NCI-H2227 (cell line): Measurements from ENCODE around the gene TBC1D5.
A peak's percentile ranks its signal among the peaks of the same experiment; 100 is the strongest.
"Not testable (repeated sequence)": the region's sequence is repeated elsewhere in the genome, so short reads cannot be mapped to it uniquely, and the experiment has no call there.

ENCODE experiments used
- DNase-seq: peaks from one replicate; lab custom pipeline; 2025; ENCODE audit not compliant: unreplicated experiment; lab: John Stamatoyannopoulos, UW

Gene TBC1D5

GRCh38 chr3:17749705-17750293 is 7.4 kb upstream of the TBC1D5 start:
- DNase-seq: no peak

GRCh38 chr3:17749281-17749680 is 6.8 kb upstream of the TBC1D5 start:
- no peak for DNase-seq

GRCh38 chr3:17747890-17748247 is 5.4 kb upstream of the TBC1D5 start:
- no peak for DNase-seq

- no peak for DNase-seq
Observed at GRCh38 chr3:17747174-17747889, 4.9 kb upstream of the TBC1D5 start.

GRCh38 chr3:17745894-17746293 is 3.5 kb upstream of the TBC1D5 start:
- no peak for DNase-seq

DNA sequence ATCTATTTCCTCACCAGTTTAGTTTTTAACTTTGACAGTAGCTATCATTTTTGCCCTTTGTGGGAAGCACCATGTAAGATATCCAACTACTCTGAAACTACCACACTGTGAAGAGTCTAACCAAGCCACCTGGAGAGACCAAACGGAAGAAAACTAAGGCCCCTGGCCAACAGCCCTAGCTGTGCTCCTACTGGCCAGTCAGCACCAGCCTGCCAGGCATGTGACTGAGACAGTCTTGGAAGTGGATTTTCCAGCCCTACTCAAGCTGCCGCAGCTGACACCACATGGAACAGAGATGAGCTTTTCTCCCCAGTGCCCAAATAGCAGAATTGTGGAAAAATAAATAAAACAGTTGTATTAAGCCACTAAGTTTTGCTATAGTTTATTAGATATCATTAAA is 2.9 kb upstream of the TBC1D5 start:
- DNase-seq: no peak

DNA sequence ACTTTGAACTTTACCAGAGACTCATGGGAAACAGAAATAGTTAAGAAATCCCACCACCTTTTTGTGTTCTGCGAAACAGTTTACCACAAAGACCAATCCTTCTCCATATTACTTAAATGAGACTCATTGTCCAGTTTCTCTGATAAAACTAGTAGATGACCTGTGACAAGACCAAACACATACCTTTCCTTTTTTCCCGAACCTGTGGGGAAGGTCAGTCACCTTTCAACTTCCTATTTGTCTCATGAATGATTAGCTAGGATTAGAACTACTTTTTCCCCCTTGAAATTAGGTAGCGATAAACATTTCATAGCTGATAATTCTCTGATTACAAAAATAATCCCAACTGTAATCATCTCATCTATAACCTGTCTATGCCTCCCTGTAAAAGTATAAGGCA is 2.3 kb upstream of the TBC1D5 start:
- no peak for DNase-seq

GRCh38 chr3:17743658-17743995 is 1.2 kb upstream of the TBC1D5 start:
- DNase-seq: no peak

- DNase-seq: no peak
Observed at GRCh38 chr3:17742880-17743657, 638 bp upstream of the TBC1D5 start.

DNA sequence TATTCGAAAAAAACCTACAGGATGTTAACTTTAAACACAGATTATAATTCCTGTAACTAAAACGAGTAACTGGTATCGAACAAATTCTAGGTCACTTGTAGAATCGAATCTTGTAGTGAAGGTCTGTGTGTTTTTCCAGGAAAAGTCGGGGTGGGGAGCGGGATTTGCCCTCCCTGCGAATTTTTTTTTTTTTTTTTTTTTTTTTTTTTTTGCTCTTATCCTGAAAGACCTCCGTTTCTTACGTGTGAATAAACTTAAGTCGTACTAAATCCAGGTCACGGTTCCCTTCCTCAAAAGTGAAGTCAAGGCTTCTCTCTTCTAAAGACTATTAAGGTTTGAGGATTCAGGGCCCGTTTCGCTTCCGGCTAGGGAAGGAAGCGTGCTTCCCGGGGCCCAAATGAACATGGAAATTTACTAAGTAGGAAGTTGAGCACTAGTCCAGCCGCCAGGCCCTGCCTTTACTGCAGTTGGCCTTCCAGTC is 770 bp downstream of the TBC1D5 start:
- no peak for DNase-seq

- DNase-seq: peak; percentile 8
Observed at GRCh38 chr3:17740721-17741141, 1.7 kb downstream of the TBC1D5 start.

DNA sequence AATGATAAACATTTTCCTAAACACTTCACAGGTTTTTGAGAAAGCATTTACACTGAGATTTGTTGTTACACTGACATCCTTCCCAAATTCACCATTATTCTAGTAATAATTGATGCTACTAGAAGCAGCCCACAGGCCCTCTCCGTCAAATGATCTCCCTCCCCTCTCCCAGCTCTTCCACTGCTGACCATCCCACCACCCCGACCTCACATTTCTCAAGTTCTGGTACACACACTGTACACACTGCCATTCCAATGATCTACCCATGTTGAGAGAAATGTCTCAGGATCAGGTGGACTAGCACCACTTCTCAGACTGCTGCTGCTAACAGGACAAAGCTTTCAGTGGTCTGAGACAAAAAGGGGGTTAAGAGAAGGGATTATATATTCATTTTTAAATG is 3.5 kb downstream of the TBC1D5 start:
- no peak for DNase-seq

DNA sequence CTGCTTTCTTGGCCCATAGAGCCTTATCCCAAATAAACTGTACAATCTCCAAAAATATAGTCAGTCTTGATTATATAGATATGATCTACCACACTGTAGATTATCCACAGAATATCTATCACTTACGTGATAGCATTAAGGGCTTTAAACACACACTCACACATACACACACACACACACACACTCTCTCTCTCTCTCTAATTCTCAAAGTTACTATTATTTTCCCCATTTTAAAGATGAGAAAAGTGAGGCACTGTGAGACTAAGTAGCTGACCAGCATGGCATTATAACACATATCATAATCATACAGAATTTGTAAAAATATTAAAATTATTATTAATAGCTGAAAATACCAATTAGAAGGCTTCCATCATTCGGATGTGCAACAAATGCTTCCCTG is 4.2 kb downstream of the TBC1D5 start:
- DNase-seq: no peak

- DNase-seq: no peak
Observed at GRCh38 chr3:17737591-17737990, 4.8 kb downstream of the TBC1D5 start.

GRCh38 chr3:17735362-17735761 is 7.1 kb downstream of the TBC1D5 start:
- not testable (repeated sequence) for DNase-seq

DNA sequence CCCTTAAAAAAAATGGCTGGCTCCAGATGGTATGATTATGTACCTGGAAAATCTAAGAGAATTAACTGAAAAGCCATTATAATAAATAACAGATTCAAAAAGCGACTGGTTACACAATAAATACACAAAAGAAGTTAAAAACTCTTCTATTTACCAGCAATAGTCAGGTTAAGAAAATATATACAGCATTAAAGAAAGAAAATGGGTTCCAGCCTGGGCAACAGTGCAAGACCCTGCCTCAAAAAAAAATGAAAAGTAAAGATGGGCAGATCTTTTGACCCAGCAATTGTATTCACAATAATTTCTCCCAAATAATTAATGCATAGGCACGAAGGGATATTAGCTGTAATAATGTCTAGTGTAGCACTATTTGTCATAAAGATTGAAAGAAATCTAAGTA is 8.7 kb downstream of the TBC1D5 start:
- no peak for DNase-seq

- no peak for DNase-seq
Observed at GRCh38 chr3:17733215-17733614, 9.2 kb downstream of the TBC1D5 start.

DNA sequence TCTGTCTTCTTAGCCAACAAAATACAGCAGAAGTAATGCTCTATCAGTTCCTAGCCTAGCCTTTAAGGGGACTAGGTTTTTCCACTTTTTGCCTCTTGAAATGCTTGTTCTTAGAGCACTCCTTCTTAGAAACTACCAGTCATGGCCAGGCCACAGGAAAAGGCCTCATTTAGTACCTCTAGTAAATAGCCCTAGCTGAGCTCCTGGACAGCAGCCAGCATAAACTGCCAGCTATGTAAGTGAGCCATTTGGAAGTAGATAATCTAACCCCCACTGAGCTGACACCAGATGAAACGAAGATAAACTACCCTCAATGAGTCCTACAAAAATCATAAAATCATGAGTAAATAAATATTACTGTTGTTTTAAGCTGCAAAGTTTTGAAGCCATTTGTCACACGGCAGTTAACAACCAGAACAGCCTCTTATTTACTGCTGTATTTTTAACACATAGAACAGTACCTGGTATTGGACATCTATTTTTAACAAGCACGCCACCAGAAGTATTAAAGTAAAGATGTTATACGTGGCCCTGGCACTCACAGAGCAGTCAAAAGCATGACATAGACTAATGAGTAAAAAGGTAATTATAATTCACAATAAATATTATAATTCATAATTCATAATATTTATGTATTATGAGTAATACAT is 12.0 kb downstream of the TBC1D5 start:
- DNase-seq: no peak

- DNase-seq: no peak
Observed at GRCh38 chr3:17726313-17726712, 16.1 kb downstream of the TBC1D5 start.

DNA sequence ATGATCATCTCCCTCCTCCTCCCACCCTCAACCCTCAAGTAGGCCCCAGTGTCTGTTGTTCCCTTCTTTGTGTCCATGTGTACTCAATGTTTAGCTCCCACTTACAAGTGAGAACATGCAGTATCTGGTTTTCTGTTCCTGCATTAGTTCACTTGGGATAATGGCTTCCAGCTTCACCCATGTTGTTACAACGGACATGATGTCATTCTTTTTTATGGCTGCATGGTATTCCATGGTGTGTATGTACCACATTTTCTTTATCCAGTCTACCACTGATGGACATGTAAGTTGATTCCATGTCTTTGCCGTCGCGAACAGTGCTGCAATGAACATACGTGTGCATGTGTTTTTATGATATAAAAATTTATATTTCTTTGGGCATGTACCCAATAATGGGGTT is 16.6 kb downstream of the TBC1D5 start:
- not testable (repeated sequence) for DNase-seq

DNA sequence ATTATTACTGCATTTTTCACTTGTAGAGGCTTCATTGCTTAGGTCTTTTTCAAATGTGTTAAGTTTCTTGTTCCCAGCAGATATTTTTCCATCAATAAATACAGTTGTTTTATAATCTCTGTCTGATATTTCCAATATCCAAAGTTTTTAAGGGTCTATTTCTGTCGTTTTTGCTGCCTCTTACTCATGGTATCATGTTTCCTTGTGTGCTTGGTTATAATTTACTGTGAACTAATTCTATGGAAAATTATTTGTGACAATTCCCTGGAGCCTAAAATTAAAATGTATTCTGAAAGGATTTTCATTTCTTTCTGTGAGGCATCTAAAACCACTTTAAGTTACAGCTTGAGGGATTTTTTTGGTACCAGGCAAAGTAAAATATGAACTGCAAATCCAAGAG is 17.5 kb downstream of the TBC1D5 start:
- no peak for DNase-seq

DNA sequence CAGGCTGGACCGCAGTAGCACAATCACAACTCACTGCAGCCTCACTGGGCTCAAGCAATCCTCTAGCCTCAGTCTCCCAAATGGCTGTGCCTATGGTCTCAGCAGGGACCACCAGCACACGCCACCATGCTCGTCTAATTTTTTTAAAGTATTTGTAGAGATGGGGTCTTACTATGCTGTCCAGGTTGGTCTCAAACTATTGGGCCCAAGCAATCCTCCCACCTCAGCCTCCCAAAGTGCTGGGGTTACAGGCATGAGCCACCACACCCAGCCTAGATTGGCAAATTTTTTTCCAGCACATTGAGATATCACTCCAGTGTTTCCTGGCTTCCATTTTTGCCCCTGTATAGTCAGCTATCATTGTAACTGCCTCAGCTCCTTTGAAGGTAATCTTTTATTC is 18.3 kb downstream of the TBC1D5 start:
- DNase-seq: no peak
